ENCODE results near the gene ANKS6.
A peak's percentile ranks its signal among the peaks of the same experiment; 100 is the strongest.

ANKS6 gene

GRCh38 chr9:98825414-98825813 lies 29.1 kb upstream of the ANKS6 start:
- Mint-ChIP-seq H3K27me3 (no peaks in the 10 kb centered on the region), H3K4me3 (no peak overlapping the region), H3K27ac (no peak overlapping the region), H3K9me3 (no peaks in the 10 kb centered on the region), H3K4me1 (no peaks in the 10 kb centered on the region)
- DNase-seq (no peak), ATAC-seq (no peak)

GRCh38 chr9:98823666-98824334 lies 27.4 kb upstream of the ANKS6 start:
- DNase-seq (no peak), ATAC-seq (no peak)
- Mint-ChIP-seq H3K9me3 (no peaks in the 10 kb centered on the region), H3K27me3 (no peaks in the 10 kb centered on the region), H3K27ac (peak overlapping the region; percentile 16 to 49), H3K4me3 (no peak overlapping the region), H3K4me1 (peaks cover 6% of the 10 kb centered on the region)

GRCh38 chr9:98822661-98823060 lies 26.3 kb upstream of the ANKS6 start:
- Mint-ChIP-seq H3K4me1 (peaks cover 6% of the 10 kb centered on the region), H3K9me3 (no peaks in the 10 kb centered on the region), H3K27me3 (no peaks in the 10 kb centered on the region), H3K27ac (no peak overlapping the region), H3K4me3 (no peak overlapping the region)
- ATAC-seq (no peak), DNase-seq (no peak)

- Mint-ChIP-seq H3K4me3 (no peak overlapping the region), H3K27ac (peak overlapping the region in 1 of 2 donors; percentile 73), H3K27me3 (no peaks in the 10 kb centered on the region), H3K9me3 (no peaks in the 10 kb centered on the region), H3K4me1 (peaks cover 6% of the 10 kb centered on the region)
- no peak for ATAC-seq
- DNase-seq: no peak
These were observed 25.5 kb upstream of the ANKS6 start for GRCh38 chr9:98821831-98822230.

GRCh38 chr9:98819231-98819630 lies 22.9 kb upstream of the ANKS6 start:
- Mint-ChIP-seq H3K4me1 (peaks cover 11% of the 10 kb centered on the region), H3K27ac (no peak overlapping the region), H3K9me3 (no peaks in the 10 kb centered on the region), H3K27me3 (no peaks in the 10 kb centered on the region), H3K4me3 (no peak overlapping the region)
- ATAC-seq: no peak
- no peak for DNase-seq

GRCh38 chr9:98818764-98819163 lies 22.4 kb upstream of the ANKS6 start:
- no peak for ATAC-seq
- Mint-ChIP-seq H3K4me3 (no peak overlapping the region), H3K27ac (no peak overlapping the region), H3K27me3 (no peaks in the 10 kb centered on the region), H3K9me3 (no peaks in the 10 kb centered on the region), H3K4me1 (peaks cover 11% of the 10 kb centered on the region)
- DNase-seq: no peak

GRCh38 chr9:98815391-98815951 lies 19.1 kb upstream of the ANKS6 start:
- no peak for DNase-seq
- no peak overlapping the region for H3K27ac Mint-ChIP-seq
- H3K27me3 Mint-ChIP-seq: no peaks in the 10 kb centered on the region
- ATAC-seq: no peak
- no peak overlapping the region for H3K4me3 Mint-ChIP-seq
- peaks cover 22% of the 10 kb centered on the region for H3K4me1 Mint-ChIP-seq
- no peaks in the 10 kb centered on the region for H3K9me3 Mint-ChIP-seq

- peaks cover 11% of the 10 kb centered on the region for H3K27me3 Mint-ChIP-seq
- no peaks in the 10 kb centered on the region for H3K9me3 Mint-ChIP-seq
- peak; percentile 63 for ATAC-seq
- H3K4me3 Mint-ChIP-seq: no peak overlapping the region
- DNase-seq: no peak
- H3K4me1 Mint-ChIP-seq: peaks cover 44% of the 10 kb centered on the region
- H3K27ac Mint-ChIP-seq: peak overlapping the region in 1 of 2 donors; percentile 46
These were observed 14.8 kb upstream of the ANKS6 start for GRCh38 chr9:98811051-98811650.

GRCh38 chr9:98810102-98810842 lies 13.9 kb upstream of the ANKS6 start:
- peaks cover 11% of the 10 kb centered on the region for H3K27me3 Mint-ChIP-seq
- H3K27ac Mint-ChIP-seq: peak overlapping the region in 1 of 2 donors; percentile 8
- DNase-seq (no peak), ATAC-seq (no peak)
- no peaks in the 10 kb centered on the region for H3K9me3 Mint-ChIP-seq
- peaks cover 41% of the 10 kb centered on the region for H3K4me1 Mint-ChIP-seq
- H3K4me3 Mint-ChIP-seq: no peak overlapping the region

- Mint-ChIP-seq H3K4me1 (peaks cover 39% of the 10 kb centered on the region), H3K9me3 (no peaks in the 10 kb centered on the region), H3K27me3 (peaks cover 18% of the 10 kb centered on the region), H3K27ac (peak overlapping the region in 1 of 2 donors; percentile 50), H3K4me3 (peak overlapping the region; percentile 27 to 92)
- no peak for DNase-seq
- ATAC-seq: no peak
These were observed 13.2 kb upstream of the ANKS6 start for GRCh38 chr9:98809311-98810101.

GRCh38 chr9:98808875-98809274 lies 12.5 kb upstream of the ANKS6 start:
- Mint-ChIP-seq H3K27me3 (peaks cover 18% of the 10 kb centered on the region), H3K4me1 (peaks cover 39% of the 10 kb centered on the region), H3K27ac (peak overlapping the region in 1 of 2 donors; percentile 81), H3K9me3 (no peaks in the 10 kb centered on the region), H3K4me3 (peak overlapping the region; percentile 77 to 92)
- DNase-seq: no peak
- ATAC-seq: no peak

- H3K27ac Mint-ChIP-seq: peak overlapping the region; percentile 44 to 86
- H3K27me3 Mint-ChIP-seq: peaks cover 18% of the 10 kb centered on the region
These were observed 12.1 kb upstream of the ANKS6 start for GRCh38 chr9:98808411-98808815.

GRCh38 chr9:98807814-98808195 lies 11.4 kb upstream of the ANKS6 start:
- DNase-seq (peak; percentile 32 to 42), ATAC-seq (peak; percentile 71)
- H3K4me1 Mint-ChIP-seq: peaks cover 39% of the 10 kb centered on the region
- peak overlapping the region; percentile 77 to 92 for H3K4me3 Mint-ChIP-seq
- no peaks in the 10 kb centered on the region for H3K9me3 Mint-ChIP-seq
- H3K27me3 Mint-ChIP-seq: peaks cover 18% of the 10 kb centered on the region
- peak overlapping the region in 1 of 2 donors; percentile 44 for H3K27ac Mint-ChIP-seq

More at GRCh38 chr9:98808411-98808815, 12.1 kb upstream of the ANKS6 start:
- Mint-ChIP-seq H3K4me1 (peaks cover 39% of the 10 kb centered on the region), H3K9me3 (no peaks in the 10 kb centered on the region), H3K4me3 (peak overlapping the region; percentile 77 to 92)
- ATAC-seq (peak; percentile 37), DNase-seq (peak in 1 of 2 donors; percentile 17)

GRCh38 chr9:98807070-98807813 lies 10.9 kb upstream of the ANKS6 start, which contains the start of gene GALNT12:
Gene GALNT12 (plus strand): TSS chr9:98807670. CDS start chr9:98807699, 29 bp downstream.
- ATAC-seq: peak; percentile 75
- Mint-ChIP-seq H3K4me1 (peaks cover 39% of the 10 kb centered on the region), H3K27ac (peak within 1 kb of the TSS; percentile 55 to 86), H3K27me3 (peaks cover 18% of the 10 kb centered on the region), H3K9me3 (no peaks in the 10 kb centered on the region), H3K4me3 (peak within 1 kb of the TSS; percentile 84 to 92)
- DNase-seq: peak; percentile 41 to 54

Measured in stimulated activated naive CD8-positive, alpha-beta T cell treated with anti-CD3 and anti-CD28 coated beads, Interleukin-15, amount 100 ng/mL, for 72 hours (primary cell).